Measurements from ENCODE around the gene AKAP3. TPM values are rescaled to one million over a fixed set of nuclear protein-coding genes. Genes with fewer than 3 reads are reported as not detected.

AKAP3 gene
- total RNA-seq, result 0.67 and 1.3 TPM in 2 replicates

DNA sequence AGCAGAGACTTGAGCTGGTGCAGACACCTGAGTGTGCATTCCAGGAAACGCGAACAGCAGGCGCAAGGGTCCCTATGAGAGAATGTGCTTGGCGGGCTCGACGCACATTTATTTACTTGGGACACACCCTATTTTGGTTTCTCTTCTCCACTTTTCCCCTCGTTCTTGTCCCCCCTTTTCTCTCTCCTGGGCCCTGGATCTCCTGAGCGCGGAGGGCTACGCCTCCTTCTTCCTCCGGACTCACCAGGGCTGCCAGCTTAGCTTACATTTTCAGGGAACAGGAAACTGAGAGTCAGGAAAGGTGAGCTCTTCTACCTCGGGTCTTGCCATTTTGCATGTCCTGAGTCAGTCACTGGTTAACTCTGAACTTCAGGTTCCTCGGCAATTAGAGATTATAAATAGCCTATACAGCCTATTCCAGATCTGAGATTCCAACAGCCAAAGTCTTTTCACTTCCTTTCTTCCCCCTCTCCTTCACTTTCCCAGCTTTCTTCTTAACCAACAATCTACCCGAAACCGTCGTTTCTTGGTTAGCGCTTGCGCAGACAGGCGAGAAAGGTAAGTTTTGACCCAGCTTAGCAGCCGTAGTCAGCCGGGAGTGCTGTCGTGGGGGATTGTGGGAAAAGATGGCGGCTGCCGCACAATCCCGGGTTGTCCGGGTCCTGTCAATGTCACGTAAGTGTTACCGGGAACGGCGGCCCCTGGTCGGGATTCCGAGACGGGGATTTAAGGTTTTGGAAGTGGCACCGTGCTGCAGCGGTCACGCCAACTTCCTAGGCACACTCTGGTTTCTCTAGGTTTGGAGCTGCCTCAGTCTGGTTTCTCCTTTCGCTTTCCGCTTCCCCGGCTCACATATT, at the start of gene AKAP3, which contains the start of gene NDUFA9:
TSS of gene AKAP3 (minus strand) at position 551 of the 857 bp plus-strand sequence. CDS start 10,855 bp downstream, outside the sequence.
TSS of gene NDUFA9 (plus strand) at position 614 of the 857 bp plus-strand sequence. CDS start at position 627, 13 bp downstream.

Other genes with a start within 250 kb of the AKAP3 start
- not detected in 2 replicates for gene FGF6, start 203.2 kb downstream of the AKAP3 start, total RNA-seq
- gene RAD51AP1, start 110.2 kb downstream of the AKAP3 start, total RNA-seq, result 14.7 and 21.9 TPM in 2 replicates
- 77.0 and 89.5 TPM in 2 replicates for gene DYRK4, start 86.8 kb downstream of the AKAP3 start, total RNA-seq
- 65.9 and 80.9 TPM in 2 replicates for gene NDUFA9, start 63 bp upstream of the AKAP3 start, total RNA-seq
- 0.15 and 0.17 TPM in 2 replicates for gene GALNT8, start 71.3 kb upstream of the AKAP3 start, total RNA-seq